Measurements from ENCODE around the gene ABI2. TPM values are rescaled to one million over a fixed set of nuclear protein-coding genes. Genes with fewer than 3 reads are reported as not detected.

The ABI2 gene
- 15.4 and 22.9 TPM in 2 replicates for total RNA-seq

GRCh38 chr2:203327901-203328759 lies at the start of gene ABI2:
TSS of gene ABI2 (plus strand) at chr2:203328394. CDS start at chr2:203328515, 121 bp downstream.

Other genes starting within 250 kb of the ABI2 start
- gene CYP20A1, start 89.4 kb upstream of the ABI2 start, total RNA-seq = 24.9 and 31.3 TPM in 2 replicates
- 7.4 and 15.6 TPM in 2 replicates for gene RAPH1, start 206.9 kb downstream of the ABI2 start, total RNA-seq